HepG2 (cell line): ENCODE measurements around the gene SNCAIP. TPM values are rescaled to one million over a fixed set of nuclear protein-coding genes. Genes with fewer than 3 reads are reported as not detected.

Experiments
- ATAC-seq: fragments of 200-7000 bp; cut with Tn5 transposase; 3 replicates; pipeline ENCODE4 v1.9.1; 2020; ENCODE audit warnings: mild to moderate bottlenecking, moderate library complexity
- BruUV-seq: library from RNA; stranded (reverse); fragments of 400-500 nt; replicated peaks from 2 replicates; lab custom pipeline; 2021; lab: Mats Ljungman, UMichigan
- CTCF ChIA-PET: fragments of 300-600 bp; formaldehyde crosslinking; extraction: SDS; loops from one replicate; lab custom pipeline; 2021; ENCODE audit warnings: low total read pairs, inconsistent platforms, low intra/inter-chr PET ratio; lab: Yijun Ruan, JAX
- POLR2A ChIA-PET: fragments of 350-600 bp; sonication (Branson Sonifier 250); formaldehyde crosslinking; loops from one replicate; lab custom pipeline; 2020; ENCODE audit warnings: antibody characterized with exemption, inconsistent platforms; lab: Yijun Ruan, JAX
- DNase-seq: peaks from one replicate; pipeline ENCODE4 v3.0.0-alpha.2; 2015; ENCODE audit warnings: low spot score
- FAIRE-seq: peaks from 3 replicates; lab custom pipeline; 2011; peaks lifted over from hg19 to GRCh38; lab: Jason Lieb, UNC
- H2AFZ ChIP-seq: one replicate; pipeline ENCODE4 v1.6.1; 2011; ENCODE audit warnings: low read length, inconsistent platforms
- H3K27ac ChIP-seq: fragments of 300-600 bp; 3 replicates; pipeline ENCODE4 v1.8.0; 2011; ENCODE audit warnings: mixed run types, mild to moderate bottlenecking, mixed read lengths, low read length, inconsistent platforms; ENCODE audit not compliant: insufficient read depth; ENCODE audit errors: extremely low read length
- H3K27me3 ChIP-seq, 2 experiments: fragments of 200-600 bp in 1 of 2; 2 replicates in 1 of 2; 3 replicates in 1 of 2; pipeline versions ENCODE4 v1.6.0 to v1.8.0; 2011; ENCODE audit warnings: low read length in 2 of 2, mild to moderate bottlenecking in 2 of 2, moderate library complexity in 2 of 2, inconsistent platforms in 1 of 2; ENCODE audit not compliant: insufficient read depth in 2 of 2, control insufficient read depth in 1 of 2
- H3K36me3 ChIP-seq, 2 experiments: fragments of 200-600 bp in 1 of 2; replicated peaks in 1 of 2; 2 replicates in 1 of 2; 3 replicates in 1 of 2; pipeline versions ENCODE4 v1.5.1 to v1.8.0; 2011; ENCODE audit warnings: low read length in 2 of 2, inconsistent platforms in 1 of 2; ENCODE audit not compliant: insufficient read depth in 2 of 2, control insufficient read depth in 1 of 2
- H3K4me1 ChIP-seq: 2 replicates; pipeline ENCODE4 v1.5.1; 2012; ENCODE audit warnings: low read length, inconsistent platforms; ENCODE audit not compliant: insufficient read depth
- H3K4me2 ChIP-seq: 2 replicates; pipeline ENCODE4 v1.6.0; 2011; ENCODE audit warnings: low read depth, low read length, inconsistent platforms
- H3K4me3 ChIP-seq, 3 experiments: fragments of 200-600 bp in 1 of 3; sonication (generic), shearing (Covaris generic) in 1 of 3; replicated peaks in 1 of 3; 2 replicates each; pipeline ENCODE4 v1.5.1; 2011 to 2016; ENCODE audit warnings: low read length in 3 of 3, inconsistent platforms in 2 of 3, low read depth in 2 of 3, mild to moderate bottlenecking in 2 of 3, control low read depth in 1 of 3, mixed read lengths in 1 of 3; ENCODE audit not compliant: insufficient read depth in 1 of 3
- H3K79me2 ChIP-seq: one replicate; pipeline ENCODE4 v1.6.1; 2011; ENCODE audit warnings: low read length, inconsistent platforms; ENCODE audit not compliant: insufficient read depth
- H3K9ac ChIP-seq: 2 replicates; pipeline ENCODE4 v1.6.0; 2011; ENCODE audit warnings: mild to moderate bottlenecking, low read depth, low read length, inconsistent platforms; ENCODE audit not compliant: insufficient read depth
- H3K9me3 ChIP-seq: 2 replicates; pipeline ENCODE4 v1.5.1; 2012; ENCODE audit warnings: mild to moderate bottlenecking, low read length
- H4K20me1 ChIP-seq: 2 replicates; pipeline ENCODE4 v1.6.0; 2011; ENCODE audit warnings: inconsistent platforms, mild to moderate bottlenecking, low read length, moderate library complexity; ENCODE audit not compliant: insufficient read depth
- CEBPB ChIP-seq: IDR thresholded peaks from 2 replicates; pipeline ENCODE4 v1.6.1; 2011; ENCODE audit warnings: low read depth, low read length, improper control_type of control experiment, borderline replicate concordance
- KLF6 ChIP-seq: IDR thresholded peaks from 2 replicates; pipeline ENCODE4 v1.8.0; 2016; ENCODE audit warnings: missing biosample characterization, missing genetic modification reagents
- STAT5B ChIP-seq: sonication (generic); formaldehyde crosslinking; IDR thresholded peaks from 2 replicates; pipeline ENCODE4 v1.4.0; 2020; ENCODE audit warnings: missing genetic modification reagents
- TP53 ChIP-seq: sonication (generic); formaldehyde crosslinking; conservative IDR thresholded peaks from 2 replicates; pipeline ENCODE4 v1.4.0; 2020; ENCODE audit warnings: missing genetic modification reagents
- USF2 ChIP-seq, 2 experiments: sonication (generic) in 1 of 2; formaldehyde crosslinking in 1 of 2; IDR thresholded peaks; 2 replicates each; pipeline versions ENCODE4 v1.5.1 to v1.6.1; 2011 to 2020; ENCODE audit warnings: borderline replicate concordance in 1 of 2, low read depth in 1 of 2, low read length in 1 of 2, mild to moderate bottlenecking in 1 of 2, missing genetic modification reagents in 1 of 2, moderate library complexity in 1 of 2
- ZBTB38 ChIP-seq: sonication (generic); formaldehyde crosslinking; IDR thresholded peaks from 2 replicates; pipeline ENCODE4 v1.5.1; 2020; ENCODE audit warnings: mild to moderate bottlenecking, missing genetic modification reagents
- ZNF121 ChIP-seq: sonication (generic); formaldehyde crosslinking; IDR thresholded peaks from 2 replicates; pipeline ENCODE4 v1.5.0; 2020; ENCODE audit warnings: mild to moderate bottlenecking, missing genetic modification reagents
- ZNF30 ChIP-seq: sonication (generic); formaldehyde crosslinking; IDR thresholded peaks from 2 replicates; pipeline ENCODE4 v1.5.0; 2020; ENCODE audit warnings: mild to moderate bottlenecking, missing genetic modification reagents
- ZNF496 ChIP-seq: sonication (generic); formaldehyde crosslinking; IDR thresholded peaks from 2 replicates; pipeline ENCODE4 v1.8.1; 2023; ENCODE audit warnings: mild to moderate bottlenecking, moderate library complexity, missing genetic modification reagents; ENCODE audit not compliant: insufficient replicate concordance
- ZNF513 ChIP-seq: sonication (generic); formaldehyde crosslinking; conservative IDR thresholded peaks from 2 replicates; pipeline ENCODE4 v1.5.0; 2020; ENCODE audit warnings: missing genetic modification reagents
- ZNF790 ChIP-seq: sonication (generic); formaldehyde crosslinking; IDR thresholded peaks from 2 replicates; pipeline ENCODE4 v1.8.0; 2022; ENCODE audit warnings: missing genetic modification reagents, mild to moderate bottlenecking, borderline replicate concordance
- WGBS: methylation state at CpG from one replicate; pipeline ENCODE4 v1.1.6; 2017; ENCODE audit warnings: low lambda C conversion rate; 5-methylcytosine and 5-hydroxymethylcytosine counted together
- in situ Hi-C: cut with HindIII; loops from 2 replicates; pipeline ENCODE4 v1.10.0; 2017; ENCODE audit warnings: low pct_unique_long_range_greater_than_20kb; ENCODE audit not compliant: extremely low pct_ligation_motif_present
- intact Hi-C: fragments of 100-400 bp; cut with micrococcal nuclease; formaldehyde crosslinking; loops from one replicate; pipeline ENCODE4 v1.10.0; 2022; ENCODE audit not compliant: unreplicated experiment
- polyA plus RNA-seq, 8 experiments: library from polyadenylated mRNA; depleted of rRNA in 3 of 8; stranded (reverse) in 7 of 8; unstranded in 1 of 8; fragments of >200 nt; fragmentation: Illumina TruSeq in 4 of 8; extraction: Trizol in 4 of 8; gene quantifications; 2 replicates each; pipeline versions ENCODE4 v1.2.1 to v1.2.3, GENCODE V29; 2011 to 2016; ENCODE audit warnings: low read depth in 4 of 8, missing spikeins in 1 of 8, mixed read lengths in 1 of 8; ENCODE audit not compliant: insufficient read depth in 1 of 8
- total RNA-seq, 5 experiments: library from RNA; depleted of rRNA; stranded (reverse); fragments of >200 nt; fragmentation: Illumina TruSeq; extraction: Trizol; gene quantifications; 2 replicates each; pipeline ENCODE4 v1.2.3, GENCODE V29; 2016; ENCODE audit warnings: low read depth in 1 of 5
- TF ChIP-seq, protein P1 (sequence below): sonication (generic); formaldehyde crosslinking; IDR thresholded peaks from 2 replicates; pipeline ENCODE4 v1.5.0; 2020; ENCODE audit warnings: mild to moderate bottlenecking, missing genetic modification reagents

The SNCAIP gene
- total and polyA plus RNA-seq, 2 of the 13 experiments (the other 11 are each of a cell fraction or from before 2014, with no cell fraction given): not detected

DNA sequence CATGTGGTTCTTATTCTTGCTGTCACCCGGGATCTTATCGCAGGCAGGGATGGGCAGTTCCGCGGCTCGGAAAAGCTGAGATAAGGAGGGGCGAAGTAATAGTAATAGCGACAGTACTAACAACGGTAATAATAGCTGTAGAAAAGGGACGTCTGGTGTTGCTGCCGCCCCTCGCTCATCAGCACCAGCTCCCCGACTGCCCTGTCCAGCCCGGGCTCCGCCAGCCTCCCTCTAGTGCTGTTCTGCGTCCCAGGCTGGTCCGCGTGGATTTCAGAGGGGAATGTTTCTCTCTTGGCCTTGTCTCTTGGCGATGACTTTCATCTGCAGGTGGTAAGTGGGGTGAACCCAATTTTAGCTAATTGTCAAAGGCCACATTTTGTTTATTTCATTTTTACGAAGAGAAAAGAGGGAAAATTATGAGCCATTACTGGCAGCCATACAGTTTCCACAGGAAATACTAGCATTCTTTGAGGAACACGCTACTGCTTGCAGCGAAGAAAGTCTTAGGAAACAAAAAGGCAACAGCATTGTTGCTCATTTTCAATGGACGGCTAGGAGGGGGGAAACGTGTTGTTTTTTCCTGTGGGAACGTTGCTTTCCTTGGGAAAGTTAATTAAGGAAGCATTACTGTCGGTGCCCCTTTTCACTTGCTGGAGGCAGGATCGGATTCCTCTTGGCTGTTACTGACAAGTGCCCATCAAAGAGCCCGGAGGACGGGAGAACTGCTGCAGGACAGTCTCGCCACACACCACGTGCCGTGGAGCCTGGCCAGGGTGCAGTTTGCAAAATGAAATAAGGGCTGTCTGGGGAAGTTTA is 762 bp downstream of the SNCAIP start:
- H3K36me3 ChIP-seq: no peaks in the 10 kb centered on the region
- no peak for DNase-seq
- TF ChIP-seq, protein P1, sequence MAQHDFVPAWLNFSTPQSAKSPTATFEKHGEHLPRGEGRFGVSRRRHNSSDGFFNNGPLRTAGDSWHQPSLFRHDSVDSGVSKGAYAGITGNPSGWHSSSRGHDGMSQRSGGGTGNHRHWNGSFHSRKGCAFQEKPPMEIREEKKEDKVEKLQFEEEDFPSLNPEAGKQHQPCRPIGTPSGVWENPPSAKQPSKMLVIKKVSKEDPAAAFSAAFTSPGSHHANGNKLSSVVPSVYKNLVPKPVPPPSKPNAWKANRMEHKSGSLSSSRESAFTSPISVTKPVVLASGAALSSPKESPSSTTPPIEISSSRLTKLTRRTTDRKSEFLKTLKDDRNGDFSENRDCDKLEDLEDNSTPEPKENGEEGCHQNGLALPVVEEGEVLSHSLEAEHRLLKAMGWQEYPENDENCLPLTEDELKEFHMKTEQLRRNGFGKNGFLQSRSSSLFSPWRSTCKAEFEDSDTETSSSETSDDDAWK (CRISPR knock-in tag): no peak
- TF ChIP-seq STAT5B (CRISPR knock-in tag) (no peak), TP53 (no peak)
- TF ChIP-seq, all 625 proteins: peak for 0
- WGBS: 13% methylated on average over 31 of the region's 31 CpGs
- BruUV-seq: no TSS peak
- Histone ChIP-seq H3K4me3 (peak overlapping the region in 2 of 3 experiments; percentile 30 to 62; a peak in 3 of 6 replicates), H3K4me2 (peak overlapping the region; percentile 60), H3K9me3 (no peaks in the 10 kb centered on the region), H3K4me1 (peaks cover 8% of the 10 kb centered on the region; the same call in 1 of the 2 replicates), H4K20me1 (no peaks in the 10 kb centered on the region), H3K27me3 (peaks cover 5 to 26% of the 10 kb centered on the region in 2 experiments; a peak in 4 of 5 replicates), H3K79me2 (no peaks in the 10 kb centered on the region), H3K9ac (no peak overlapping the region), H3K27ac (no peak overlapping the region), H2AFZ (no peak overlapping the region)
- ChIA-PET POLR2A (no interaction called here), CTCF (no interaction called here)
- in situ Hi-C loops (no loop called here), intact Hi-C loops (no loop called here)
- FAIRE-seq (no peak), ATAC-seq (peak; percentile 76)

- DNase-seq: no peak
- 66% methylated on average over 2 of the region's 2 CpGs for WGBS
- no peak for ATAC-seq
- TF ChIP-seq ZNF121 (CRISPR knock-in tag) (no peak), ZNF30 (CRISPR knock-in tag) (no peak), CEBPB (no peak), ZBTB38 (no peak), USF2 (IDR thresholded peaks at IDR 0.05; ENCODE audit: low read depth, low read length) (no peak), USF2 (CRISPR knock-in tag; IDR thresholded peaks at IDR 0.05; ENCODE audit: borderline replicate concordance) (no peak), KLF6 (no peak), ZNF790 (no peak), ZNF513 (CRISPR knock-in tag) (no peak), ZNF496 (no peak)
Observed at GRCh38 chr5:122314036-122314435, 2.0 kb downstream of the SNCAIP start.

More at GRCh38 chr5:122314036-122314435, 2.0 kb downstream of the SNCAIP start:
- no peaks in the 10 kb centered on the region for H3K36me3 ChIP-seq
- in situ Hi-C loops: no loop called here
- peaks cover 5 to 26% of the 10 kb centered on the region in 2 experiments; a peak in 4 of 5 replicates for H3K27me3 ChIP-seq
- no peak overlapping the region for H3K27ac ChIP-seq
- H3K9ac ChIP-seq: no peak overlapping the region
- FAIRE-seq: no peak
- no peaks in the 10 kb centered on the region for H3K79me2 ChIP-seq
- no peak overlapping the region for H2AFZ ChIP-seq
- ChIA-PET CTCF (no interaction called here), POLR2A (no interaction called here)
- BruUV-seq: no TSS peak
- peaks cover 8% of the 10 kb centered on the region; the same call in 1 of the 2 replicates for H3K4me1 ChIP-seq
- H3K9me3 ChIP-seq: no peaks in the 10 kb centered on the region
- no peak overlapping the region for H3K4me3 ChIP-seq
- intact Hi-C loops: no loop called here
- no peaks in the 10 kb centered on the region for H4K20me1 ChIP-seq
- no peak overlapping the region for H3K4me2 ChIP-seq
